Endothelial cell of umbilical vein (primary cell): ENCODE measurements around the gene GRIK1.

Experiments used
- FOS ChIP-seq: IDR thresholded peaks from 2 replicates; pipeline ENCODE4 v1.6.1; 2011; ENCODE audit warnings: mild to moderate bottlenecking, low read length, moderate library complexity, borderline replicate concordance; ENCODE audit not compliant: insufficient read depth
- MAX ChIP-seq: IDR thresholded peaks from 2 replicates; pipeline ENCODE4 v1.6.1; 2011; ENCODE audit not compliant: insufficient read depth, insufficient read length
- POLR2A ChIP-seq: IDR thresholded peaks from 2 replicates; pipeline ENCODE4 v1.6.1; 2012; ENCODE audit warnings: low read depth, mild to moderate bottlenecking, control low read depth, low read length
- POLR2AphosphoS5 ChIP-seq: IDR thresholded peaks from 2 replicates; pipeline ENCODE4 v1.6.1; 2012; ENCODE audit warnings: low read depth, mild to moderate bottlenecking, control low read depth, low read length, moderate library complexity; ENCODE audit not compliant: insufficient read depth
- TF ChIP-seq, protein P1 (sequence below), 2 donors: IDR thresholded peaks; 1 replicate in 1 of 2; 2 replicates in 1 of 2; pipeline ENCODE4 v1.5.1; 2011; ENCODE audit warnings: low read length in 2 of 2, mild to moderate bottlenecking in 2 of 2, moderate library complexity in 2 of 2, control low read depth in 1 of 2, inconsistent platforms in 1 of 2, low read depth in 1 of 2; ENCODE audit not compliant: insufficient read depth in 1 of 2; ENCODE audit errors: extremely low read depth in 1 of 2

DNA sequence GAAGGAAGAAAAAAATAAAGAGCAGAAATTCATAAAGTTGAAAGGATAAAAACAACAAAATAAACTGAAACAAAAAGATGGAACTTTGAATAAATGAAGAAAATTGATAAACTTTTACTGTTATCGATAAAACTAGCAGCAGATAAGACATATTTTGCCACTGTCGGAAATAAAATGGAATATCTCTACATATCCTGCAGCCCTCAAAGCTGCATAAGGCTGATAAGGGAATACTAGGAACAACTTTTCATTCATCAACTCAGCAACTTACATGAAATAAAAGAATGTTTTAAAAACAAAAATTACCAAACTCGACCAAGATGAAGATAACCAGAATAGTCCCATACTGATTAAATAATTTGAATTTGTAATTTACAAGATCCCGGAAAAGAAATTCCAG, 48.0 kb upstream of the GRIK1 start:
- TF ChIP-seq POLR2A (no peak), MAX (no peak), POLR2AphosphoS5 (no peak), FOS (no peak)
- TF ChIP-seq, protein P1, sequence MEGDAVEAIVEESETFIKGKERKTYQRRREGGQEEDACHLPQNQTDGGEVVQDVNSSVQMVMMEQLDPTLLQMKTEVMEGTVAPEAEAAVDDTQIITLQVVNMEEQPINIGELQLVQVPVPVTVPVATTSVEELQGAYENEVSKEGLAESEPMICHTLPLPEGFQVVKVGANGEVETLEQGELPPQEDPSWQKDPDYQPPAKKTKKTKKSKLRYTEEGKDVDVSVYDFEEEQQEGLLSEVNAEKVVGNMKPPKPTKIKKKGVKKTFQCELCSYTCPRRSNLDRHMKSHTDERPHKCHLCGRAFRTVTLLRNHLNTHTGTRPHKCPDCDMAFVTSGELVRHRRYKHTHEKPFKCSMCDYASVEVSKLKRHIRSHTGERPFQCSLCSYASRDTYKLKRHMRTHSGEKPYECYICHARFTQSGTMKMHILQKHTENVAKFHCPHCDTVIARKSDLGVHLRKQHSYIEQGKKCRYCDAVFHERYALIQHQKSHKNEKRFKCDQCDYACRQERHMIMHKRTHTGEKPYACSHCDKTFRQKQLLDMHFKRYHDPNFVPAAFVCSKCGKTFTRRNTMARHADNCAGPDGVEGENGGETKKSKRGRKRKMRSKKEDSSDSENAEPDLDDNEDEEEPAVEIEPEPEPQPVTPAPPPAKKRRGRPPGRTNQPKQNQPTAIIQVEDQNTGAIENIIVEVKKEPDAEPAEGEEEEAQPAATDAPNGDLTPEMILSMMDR (IDR thresholded peaks at IDR 0.05; ENCODE audit: extremely low read depth in 1 of 2, insufficient read depth in 1 of 2, low read depth in 1 of 2, low read length in 2 of 2) = no peak
